GM19035 (cell line): ENCODE measurements around the gene PPP2R3A.

Experiments used
- ATAC-seq: cut with Tn5 transposase; IDR thresholded peaks from one replicate; pipeline ENCODE4 v1.9.1; 2021; ENCODE audit not compliant: unreplicated experiment

PPP2R3A gene

GRCh38 chr3:135966962-135967274, 1.4 kb downstream of the PPP2R3A start:
- ATAC-seq = no peak

- no peak for ATAC-seq
Measured at GRCh38 chr3:135967867-135968266, 2.3 kb downstream of the PPP2R3A start.

- ATAC-seq = no peak
Measured at GRCh38 chr3:135970506-135971116, 5.1 kb downstream of the PPP2R3A start.

- no peak for ATAC-seq
Measured at GRCh38 chr3:135973841-135974240, 8.3 kb downstream of the PPP2R3A start.

GRCh38 chr3:135975053-135975452, 9.5 kb downstream of the PPP2R3A start:
- ATAC-seq = no peak

- no peak for ATAC-seq
Measured at GRCh38 chr3:135975536-135975935, 10.0 kb downstream of the PPP2R3A start.

- no peak for ATAC-seq
Measured at GRCh38 chr3:135980343-135980742, 14.8 kb downstream of the PPP2R3A start.

- no peak for ATAC-seq
Measured at GRCh38 chr3:135981701-135982403, 16.3 kb downstream of the PPP2R3A start.

- no peak for ATAC-seq
Measured at GRCh38 chr3:135982404-135982761, 16.9 kb downstream of the PPP2R3A start.

- ATAC-seq = no peak
Measured at GRCh38 chr3:135982922-135983581, 17.5 kb downstream of the PPP2R3A start.

- ATAC-seq = no peak
Measured at GRCh38 chr3:135987661-135988060, 22.1 kb downstream of the PPP2R3A start.

GRCh38 chr3:135989242-135989641, 23.7 kb downstream of the PPP2R3A start:
- ATAC-seq = no peak

- no peak for ATAC-seq
Measured at GRCh38 chr3:135990903-135991302, 25.4 kb downstream of the PPP2R3A start.

- no peak for ATAC-seq
Measured at GRCh38 chr3:135991621-135992020, 26.1 kb downstream of the PPP2R3A start.

- no peak for ATAC-seq
Measured at GRCh38 chr3:135992072-135992471, 26.5 kb downstream of the PPP2R3A start.

GRCh38 chr3:135994708-135995337, 29.3 kb downstream of the PPP2R3A start:
- no peak for ATAC-seq

GRCh38 chr3:135995766-135996165, 30.2 kb downstream of the PPP2R3A start:
- no peak for ATAC-seq

GRCh38 chr3:135997554-135998320, 32.2 kb downstream of the PPP2R3A start:
- no peak for ATAC-seq

GRCh38 chr3:136008221-136008620, 42.7 kb downstream of the PPP2R3A start:
- ATAC-seq = no peak

- ATAC-seq = no peak
Measured at GRCh38 chr3:136008732-136009470, 43.4 kb downstream of the PPP2R3A start.

- ATAC-seq = no peak
Measured at GRCh38 chr3:136018876-136019275, 53.3 kb downstream of the PPP2R3A start.
